WERI-Rb-1 (cell line): ENCODE measurements around the gene ANKRD39.

Source experiments
- DNase-seq: peaks from one replicate; pipeline ENCODE4 v3.0.0-alpha.2; 2020
- H3K27ac ChIP-seq: fragments of 250-450 bp; sonication (Bioruptor Pico); 2 replicates; pipeline ENCODE4 v1.5.1; 2020; ENCODE audit warnings: mild to moderate bottlenecking, moderate library complexity
- H3K27me3 ChIP-seq: fragments of 250-450 bp; sonication (Bioruptor Pico); 2 replicates; pipeline ENCODE4 v1.5.1; 2021; ENCODE audit warnings: mild to moderate bottlenecking, low read depth, moderate library complexity; ENCODE audit not compliant: insufficient read depth, severe bottlenecking
- H3K36me3 ChIP-seq: fragments of 250-450 bp; sonication (Bioruptor Pico); 2 replicates; pipeline ENCODE4 v1.5.1; 2020; ENCODE audit warnings: mild to moderate bottlenecking, moderate library complexity
- H3K4me3 ChIP-seq: 2 replicates; pipeline ENCODE4 v1.5.1; 2011; ENCODE audit warnings: low read depth, mild to moderate bottlenecking, control low read depth, low read length
- H3K9me3 ChIP-seq: fragments of 250-450 bp; sonication (Bioruptor Pico); 2 replicates; pipeline ENCODE4 v1.5.1; 2021; ENCODE audit warnings: mild to moderate bottlenecking, moderate library complexity; ENCODE audit not compliant: severe bottlenecking
- TF ChIP-seq, protein P1 (sequence below): IDR thresholded peaks from 2 replicates; pipeline ENCODE4 v1.5.1; 2011; ENCODE audit warnings: low read depth, mild to moderate bottlenecking, control low read depth, inconsistent platforms, low read length

Gene ANKRD39

DNA sequence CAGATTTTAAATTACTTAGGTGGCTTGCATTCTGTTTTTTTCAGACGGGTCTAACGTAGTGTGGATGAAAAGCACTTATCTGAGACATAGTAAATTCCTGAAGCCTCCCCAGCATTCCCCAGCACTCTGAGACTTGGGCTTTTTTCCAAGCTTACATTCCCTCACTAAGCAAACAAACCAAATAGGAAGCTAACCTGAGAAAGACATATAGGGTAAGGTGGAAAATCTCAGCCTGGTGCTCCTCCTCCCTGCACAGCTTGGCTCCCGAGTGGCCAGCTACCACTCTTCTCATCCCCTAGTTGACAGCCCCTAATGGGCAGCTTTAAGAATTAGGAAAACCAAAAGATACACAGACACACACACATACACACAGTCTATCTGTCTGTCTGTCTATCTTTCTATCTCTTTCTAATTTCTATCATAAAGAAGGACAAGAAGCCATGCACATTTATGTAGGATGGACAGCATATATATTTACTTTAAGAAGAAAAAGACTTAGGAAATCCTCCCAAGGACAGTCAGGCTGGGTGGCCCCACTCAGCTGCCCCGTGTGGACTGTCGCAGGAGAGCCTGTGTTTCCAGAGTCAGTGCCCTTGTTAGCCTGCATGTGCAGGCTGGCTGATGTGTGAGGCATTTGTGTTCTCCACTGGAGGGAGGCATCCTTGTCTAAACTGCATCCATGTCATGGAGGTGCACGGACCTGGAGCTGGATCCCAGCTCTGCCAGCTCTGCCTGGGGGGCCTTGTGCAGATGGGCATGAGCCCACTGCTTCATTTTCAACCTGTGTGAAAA lies 33.5 kb downstream of the ANKRD39 start:
- TF ChIP-seq, protein P1, sequence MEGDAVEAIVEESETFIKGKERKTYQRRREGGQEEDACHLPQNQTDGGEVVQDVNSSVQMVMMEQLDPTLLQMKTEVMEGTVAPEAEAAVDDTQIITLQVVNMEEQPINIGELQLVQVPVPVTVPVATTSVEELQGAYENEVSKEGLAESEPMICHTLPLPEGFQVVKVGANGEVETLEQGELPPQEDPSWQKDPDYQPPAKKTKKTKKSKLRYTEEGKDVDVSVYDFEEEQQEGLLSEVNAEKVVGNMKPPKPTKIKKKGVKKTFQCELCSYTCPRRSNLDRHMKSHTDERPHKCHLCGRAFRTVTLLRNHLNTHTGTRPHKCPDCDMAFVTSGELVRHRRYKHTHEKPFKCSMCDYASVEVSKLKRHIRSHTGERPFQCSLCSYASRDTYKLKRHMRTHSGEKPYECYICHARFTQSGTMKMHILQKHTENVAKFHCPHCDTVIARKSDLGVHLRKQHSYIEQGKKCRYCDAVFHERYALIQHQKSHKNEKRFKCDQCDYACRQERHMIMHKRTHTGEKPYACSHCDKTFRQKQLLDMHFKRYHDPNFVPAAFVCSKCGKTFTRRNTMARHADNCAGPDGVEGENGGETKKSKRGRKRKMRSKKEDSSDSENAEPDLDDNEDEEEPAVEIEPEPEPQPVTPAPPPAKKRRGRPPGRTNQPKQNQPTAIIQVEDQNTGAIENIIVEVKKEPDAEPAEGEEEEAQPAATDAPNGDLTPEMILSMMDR, result no peak

DNA sequence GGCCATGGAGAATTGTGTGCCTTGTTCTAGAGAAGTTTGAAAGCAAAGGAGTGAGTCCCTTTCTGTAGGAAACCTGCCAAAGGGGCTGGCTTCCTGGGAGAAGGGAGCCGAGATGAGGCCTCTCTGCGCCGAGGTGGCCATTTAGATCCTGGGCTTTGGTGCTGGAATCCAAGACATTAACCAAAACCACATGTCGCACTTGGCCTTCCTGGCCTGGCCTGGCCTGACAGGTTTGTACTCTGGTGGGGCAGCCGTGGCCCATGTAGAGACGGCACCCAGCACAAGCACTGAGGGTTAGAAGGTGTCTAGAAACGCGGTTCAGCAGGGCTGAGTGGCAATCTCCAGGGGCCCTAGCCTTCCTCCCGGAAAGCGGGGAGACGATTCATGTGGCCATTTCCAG lies 34.6 kb downstream of the ANKRD39 start:
- no peak for DNase-seq
- Histone ChIP-seq H3K36me3 (peaks cover 80% of the 10 kb centered on the region), H3K9me3 (no peaks in the 10 kb centered on the region), H3K4me3 (no peak overlapping the region), H3K27me3 (no peaks in the 10 kb centered on the region), H3K27ac (no peak overlapping the region)
- TF ChIP-seq, protein P1, result no peak

More for the DNA sequence above, 33.5 kb downstream of the ANKRD39 start:
- DNase-seq, result no peak
- Histone ChIP-seq H3K36me3 (peaks cover 79% of the 10 kb centered on the region), H3K9me3 (no peaks in the 10 kb centered on the region), H3K27ac (no peak overlapping the region), H3K4me3 (no peak overlapping the region), H3K27me3 (no peaks in the 10 kb centered on the region)

DNA sequence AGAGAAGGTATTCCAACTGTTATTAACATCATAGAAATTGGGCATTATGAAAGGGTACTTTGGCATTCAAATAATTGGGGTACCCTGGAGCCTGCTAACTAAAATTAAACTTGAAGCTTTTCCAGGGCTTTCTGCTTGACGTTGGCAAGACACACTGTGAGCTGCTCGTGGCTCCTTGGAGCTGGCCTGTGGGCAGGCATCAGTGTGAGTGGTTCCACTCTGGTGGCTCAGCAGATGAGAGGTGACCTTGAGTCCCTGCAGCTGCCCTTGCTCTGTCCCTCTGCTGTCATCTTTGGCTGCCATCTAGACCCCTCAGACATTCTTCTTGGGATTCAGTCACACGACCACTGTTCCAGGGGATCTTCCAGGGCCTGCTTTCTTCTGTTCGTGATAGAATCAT lies 35.0 kb downstream of the ANKRD39 start:
- Histone ChIP-seq H3K27ac (no peak overlapping the region), H3K4me3 (no peak overlapping the region), H3K27me3 (no peaks in the 10 kb centered on the region), H3K36me3 (peaks cover 79% of the 10 kb centered on the region), H3K9me3 (no peaks in the 10 kb centered on the region)
- TF ChIP-seq, protein P1, result no peak
- DNase-seq, result no peak

DNA sequence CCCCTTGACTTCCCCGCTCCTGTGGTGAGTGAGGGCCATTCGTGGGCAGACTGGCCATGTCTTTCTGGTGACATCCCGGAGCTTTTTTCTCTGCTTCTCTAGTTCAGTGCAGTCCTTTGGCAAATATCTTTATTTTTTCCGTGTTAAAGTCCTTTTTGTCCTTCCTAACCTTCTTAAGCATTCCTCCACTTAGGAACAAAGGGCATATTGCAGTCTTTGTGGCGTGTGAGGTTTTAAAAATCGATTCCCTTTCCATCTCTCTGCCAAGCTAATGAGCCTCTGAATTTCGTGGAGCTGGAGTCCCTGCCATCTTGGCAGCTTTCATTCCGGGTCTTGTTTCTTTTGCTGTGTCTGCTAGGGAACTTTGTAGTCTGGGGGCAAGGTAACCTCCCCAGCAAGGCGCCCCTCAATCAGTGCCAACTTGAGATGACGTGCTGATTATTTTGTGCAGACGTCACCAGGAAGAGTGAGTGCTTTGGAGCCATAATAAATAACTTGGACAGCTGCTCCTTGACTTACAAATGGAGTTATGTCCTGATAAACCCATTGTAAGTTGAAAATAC lies 36.6 kb downstream of the ANKRD39 start:
- H3K27ac ChIP-seq, result no peak overlapping the region
- TF ChIP-seq, protein P1, result no peak
- H3K9me3 ChIP-seq, result no peaks in the 10 kb centered on the region
- no peak overlapping the region for H3K4me3 ChIP-seq
- H3K36me3 ChIP-seq, result peaks cover 67% of the 10 kb centered on the region
- no peak for DNase-seq
- H3K27me3 ChIP-seq, result no peaks in the 10 kb centered on the region

DNA sequence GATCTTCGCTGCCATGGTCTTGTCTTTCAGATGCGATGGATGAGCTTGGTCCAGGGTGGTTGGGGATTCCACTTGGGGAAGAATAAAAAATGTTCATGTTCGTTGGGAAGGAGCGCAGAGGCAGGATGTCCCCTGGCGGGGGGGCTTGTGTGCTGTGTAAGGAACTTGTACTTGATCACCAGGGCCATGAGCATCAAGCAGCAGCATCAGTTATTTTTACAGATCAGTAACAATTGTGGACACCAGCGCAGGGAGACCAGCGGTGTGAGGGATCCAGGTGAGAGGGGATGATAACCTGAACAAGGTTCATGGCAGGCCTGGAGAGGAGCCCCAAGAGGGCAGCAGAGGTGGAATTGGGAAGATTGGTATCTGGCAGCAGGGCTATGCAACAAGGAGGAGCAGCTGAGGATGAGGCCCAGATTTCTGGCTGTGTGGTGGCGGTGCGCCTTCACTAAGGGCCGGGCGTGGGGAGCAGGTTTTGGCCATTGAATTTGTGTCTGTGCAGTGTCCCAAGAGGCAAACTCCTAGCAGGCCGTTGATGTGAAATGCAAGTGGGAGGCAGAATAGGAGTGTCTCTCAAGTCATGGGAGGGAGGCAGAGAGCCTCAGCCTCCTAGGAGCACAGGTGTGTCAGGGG lies 37.8 kb downstream of the ANKRD39 start:
- Histone ChIP-seq H3K27ac (no peak overlapping the region), H3K9me3 (no peaks in the 10 kb centered on the region), H3K36me3 (peaks cover 55% of the 10 kb centered on the region), H3K4me3 (no peak overlapping the region), H3K27me3 (no peaks in the 10 kb centered on the region)
- DNase-seq, result no peak
- TF ChIP-seq, protein P1, result no peak
